Cerebellar nuclear complex (tissue), 1 donor: ENCODE results near the gene ATG4A.

Source experiments
- DNase-seq, 2 experiments: peaks; one replicate each; lab custom pipeline; 2025; lab: John Stamatoyannopoulos, UW

The ATG4A gene

DNA sequence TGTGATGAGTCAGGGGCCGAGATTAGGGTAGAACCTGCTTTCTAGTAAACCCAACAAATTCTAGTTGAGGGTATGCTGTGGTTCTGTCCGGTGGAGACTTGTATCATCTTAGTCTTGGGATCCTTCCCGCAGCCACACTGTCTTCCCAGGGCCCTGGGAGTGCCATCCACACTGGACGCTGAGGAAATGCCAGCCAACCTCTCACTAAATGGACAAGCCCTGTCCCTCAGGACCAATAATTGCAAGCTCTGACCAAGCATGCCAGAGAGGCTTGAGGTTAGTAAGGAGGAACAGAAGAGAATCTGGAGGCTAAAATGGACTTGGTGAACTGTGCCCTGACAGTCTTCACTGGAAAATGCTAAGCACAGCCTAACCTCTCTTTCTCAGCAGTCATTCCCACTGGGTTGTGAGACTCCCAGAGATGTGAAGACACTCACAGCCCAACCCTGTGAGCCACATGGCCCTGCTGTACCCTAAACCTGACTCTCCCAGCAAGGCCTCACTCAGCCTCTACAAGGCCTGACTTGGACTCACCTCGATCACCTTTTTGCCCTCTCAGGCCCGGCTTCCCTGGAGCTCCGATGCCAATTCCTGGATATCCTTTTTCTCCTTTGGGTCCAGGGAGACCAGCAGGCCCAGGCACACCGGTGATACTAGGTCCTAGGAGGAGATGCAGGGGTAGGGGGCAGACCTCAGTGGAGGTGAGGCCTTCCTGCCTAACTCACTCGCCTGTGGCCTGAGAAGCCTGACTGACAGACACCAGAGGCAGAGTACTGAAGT lies 77.6 kb downstream of the ATG4A start:
- no peak for DNase-seq

DNA sequence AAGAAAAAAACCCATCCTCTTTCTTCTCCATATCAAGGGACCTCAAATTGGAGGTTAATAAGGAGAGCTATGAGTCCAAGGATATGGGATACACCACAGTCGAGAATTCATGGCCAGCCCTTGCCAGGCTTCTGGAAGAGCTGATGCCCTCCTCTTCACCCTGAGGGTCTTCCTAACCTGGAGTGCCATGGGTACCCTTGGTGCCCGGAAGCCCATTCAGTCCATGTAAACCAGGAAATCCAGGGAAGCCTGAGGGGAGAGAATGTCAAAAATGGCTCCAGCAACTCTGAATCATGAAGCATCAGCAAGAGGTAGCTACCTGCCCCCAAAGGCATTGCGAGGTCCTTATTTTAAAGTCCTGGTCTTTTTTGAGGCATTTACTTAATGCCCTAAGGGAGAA lies 78.2 kb downstream of the ATG4A start:
- DNase-seq: no peak

DNA sequence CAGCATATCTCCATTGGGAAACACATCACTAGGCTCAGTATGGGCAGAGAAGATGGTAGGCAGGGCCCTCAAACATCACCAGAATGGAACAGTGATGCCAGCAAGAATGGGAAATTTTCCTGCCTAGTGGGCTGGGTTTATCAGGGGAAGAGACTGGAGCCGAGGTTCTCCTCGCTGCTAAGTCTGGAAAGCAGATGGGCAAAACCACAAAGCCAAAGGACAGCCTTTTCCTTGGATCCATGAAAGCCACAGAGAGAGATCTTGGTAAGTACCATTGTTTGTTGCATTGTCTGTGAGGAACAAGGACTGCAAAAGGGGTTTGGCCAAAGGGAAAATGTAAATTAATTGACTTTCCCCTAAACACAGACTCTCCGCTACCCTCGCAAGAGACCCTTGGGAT lies 80.1 kb downstream of the ATG4A start:
- no peak for DNase-seq

DNA sequence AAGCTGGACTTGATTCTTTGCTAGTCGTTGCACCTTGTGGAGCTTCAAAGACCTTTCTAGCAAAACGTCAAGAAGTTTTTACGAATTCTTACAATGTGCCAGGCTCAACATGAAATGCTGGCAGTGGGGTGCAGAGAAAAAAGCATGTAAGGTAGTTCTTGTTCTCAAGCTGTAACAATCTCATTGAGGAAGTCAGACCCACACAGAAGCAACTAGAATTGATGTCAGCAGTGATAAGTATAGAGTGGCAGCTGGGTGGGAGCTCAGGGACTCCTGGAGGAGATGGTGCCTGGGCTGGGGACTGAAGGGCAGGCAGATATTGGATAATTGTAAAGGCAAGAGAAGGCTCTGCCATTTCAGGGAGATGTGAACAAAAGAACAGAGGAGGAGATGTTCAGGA lies 82.3 kb downstream of the ATG4A start:
- DNase-seq: no peak

DNA sequence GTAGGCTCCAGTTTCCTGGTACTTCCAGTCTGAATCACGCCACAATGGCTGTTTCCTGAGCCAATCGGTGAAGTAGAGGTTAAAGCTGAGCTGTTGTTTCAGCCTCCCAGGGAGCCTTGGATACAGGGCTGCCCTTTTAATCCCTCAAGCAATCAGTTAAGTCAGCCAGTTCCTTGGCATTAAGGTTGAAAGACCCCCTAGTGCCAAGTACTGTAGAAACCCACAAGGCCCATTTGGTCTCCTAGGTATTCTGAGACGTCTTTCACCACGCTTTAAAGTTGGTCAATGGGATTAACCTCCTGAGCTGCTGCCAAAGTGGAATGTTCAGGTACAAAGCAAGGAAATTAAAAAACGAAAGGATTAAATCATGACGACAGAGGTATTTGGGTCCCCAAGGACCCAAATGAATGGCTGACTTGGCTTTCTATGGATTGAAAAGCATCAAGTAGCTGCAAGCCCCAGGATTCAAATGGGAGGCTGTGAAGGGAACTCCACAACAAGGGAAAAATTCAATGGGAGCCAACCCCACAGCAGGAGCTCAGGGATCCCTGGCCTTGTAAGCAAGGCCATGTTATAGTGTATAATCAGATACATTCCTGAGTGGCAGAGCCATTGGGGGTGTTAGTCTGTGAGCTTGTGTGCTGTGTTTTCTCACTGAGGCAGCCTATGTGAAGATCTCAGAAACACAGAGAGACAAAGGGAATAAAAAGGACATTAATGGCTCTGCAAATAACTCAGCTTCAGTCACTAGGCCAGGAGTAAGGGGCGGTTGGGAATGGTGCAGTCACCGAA lies 86.0 kb downstream of the ATG4A start:
- no peak for DNase-seq

DNA sequence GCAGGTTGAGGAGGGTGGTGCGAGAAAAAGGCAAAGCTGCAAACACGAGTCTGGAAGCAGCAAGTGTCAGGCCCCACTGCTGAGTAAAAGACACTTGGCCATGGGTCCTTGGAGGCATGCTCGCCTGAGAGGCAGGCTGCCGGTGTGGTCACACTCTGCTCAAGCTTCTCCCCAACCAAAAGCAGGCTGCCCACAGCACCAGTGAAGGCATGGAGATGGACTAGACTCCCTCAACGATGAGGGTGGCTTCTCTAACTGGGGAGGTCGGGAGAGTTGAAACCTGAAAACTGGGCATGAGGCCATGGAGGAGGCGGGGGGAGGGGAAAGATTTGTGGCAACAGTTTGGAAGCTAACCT lies 86.5 kb downstream of the ATG4A start:
- DNase-seq: no peak

DNA sequence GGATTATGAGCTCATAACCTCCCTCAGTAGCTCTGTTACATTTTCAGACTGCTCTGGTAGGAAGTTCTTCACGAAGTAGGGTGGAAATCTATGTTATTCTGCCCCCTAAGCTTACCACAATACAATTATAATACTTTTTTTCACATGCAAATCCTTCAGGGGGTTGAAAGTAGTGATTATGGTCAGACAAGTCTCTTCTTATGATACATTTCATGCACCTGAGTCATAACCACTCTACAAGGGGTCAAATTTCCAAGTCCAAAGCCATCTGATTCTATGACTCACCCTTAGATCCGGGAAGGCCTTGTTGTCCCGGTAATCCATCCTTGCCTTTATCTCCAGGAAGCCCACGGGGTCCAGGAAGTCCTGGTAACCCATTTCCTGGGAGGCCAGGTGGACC lies 95.2 kb downstream of the ATG4A start:
- DNase-seq: no peak

DNA sequence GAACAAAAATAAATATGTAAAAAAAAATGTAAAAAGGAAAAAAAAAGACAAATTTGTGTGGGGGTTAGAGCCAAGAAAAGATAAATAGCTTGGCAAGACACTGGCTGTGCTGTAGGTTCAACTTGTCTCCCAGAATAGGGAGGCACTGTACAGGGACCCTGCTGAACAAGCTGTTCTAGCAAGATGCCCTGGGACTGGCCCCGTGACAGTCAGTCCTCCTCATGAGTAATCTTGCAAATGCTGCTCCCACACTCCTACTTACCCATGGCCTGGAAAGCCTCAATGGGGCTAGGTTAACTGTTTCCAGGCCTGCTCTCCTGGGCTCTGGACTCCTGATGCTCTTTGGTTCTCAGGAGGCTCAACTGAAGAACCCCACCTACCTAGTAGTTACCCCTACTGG lies 106.8 kb downstream of the ATG4A start:
- no peak for DNase-seq

DNA sequence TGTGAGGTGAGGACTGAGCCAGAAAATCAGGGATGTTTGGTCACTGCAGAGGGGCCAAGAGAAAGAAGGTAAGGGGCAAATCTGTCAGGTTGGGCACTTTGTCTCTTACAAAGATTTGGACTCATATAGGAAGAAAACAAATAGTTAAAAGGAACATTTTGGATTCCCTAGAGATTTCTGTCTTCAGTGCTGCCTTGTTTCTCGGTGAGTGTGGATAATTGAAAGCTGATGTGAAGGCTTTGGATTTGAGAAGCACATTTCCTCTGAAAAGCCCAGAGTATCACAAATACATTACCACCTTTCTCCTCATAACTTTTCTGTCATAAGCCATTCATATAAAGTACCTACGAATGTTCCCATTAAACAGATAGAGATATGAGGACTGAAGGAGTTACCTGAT lies 107.5 kb downstream of the ATG4A start:
- DNase-seq: no peak

DNA sequence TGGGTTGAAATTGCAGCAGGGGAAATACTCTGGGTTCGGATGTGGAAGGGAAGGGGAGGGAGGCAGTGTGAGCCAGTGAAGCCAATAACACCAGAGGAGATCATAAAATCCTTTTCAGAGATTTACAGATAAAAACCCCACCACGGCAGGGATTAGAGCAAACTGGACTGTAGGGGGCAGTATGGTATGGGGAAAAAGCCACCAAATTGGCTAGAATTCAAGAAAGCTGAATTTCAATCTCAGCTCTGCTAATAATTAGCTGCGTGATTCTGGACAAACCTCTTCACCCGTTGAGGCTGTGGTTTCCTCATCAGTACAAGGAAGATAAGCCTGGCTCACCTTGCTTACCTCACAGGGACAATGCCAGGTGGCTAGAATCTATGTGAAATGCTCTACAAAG lies 108.1 kb downstream of the ATG4A start:
- no peak for DNase-seq

DNA sequence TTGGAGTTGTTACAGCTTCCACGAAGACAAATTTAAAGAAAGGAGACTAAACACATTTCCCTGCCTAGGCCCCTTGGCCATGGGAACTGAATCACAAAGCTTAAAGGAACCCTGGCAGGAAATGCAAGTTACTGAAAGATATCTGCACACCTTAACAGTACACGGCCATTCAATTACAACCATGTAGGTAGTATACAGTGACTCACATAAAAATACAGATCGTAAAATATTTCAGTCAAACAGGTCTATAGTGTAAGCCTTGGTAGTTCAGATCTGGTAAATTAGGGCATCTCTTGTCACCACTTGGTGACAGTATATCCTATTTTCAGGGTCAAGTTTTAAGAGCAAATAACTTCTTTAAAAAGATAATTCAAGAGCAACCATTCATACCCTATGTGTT lies 112.0 kb downstream of the ATG4A start:
- no peak for DNase-seq
